Stimulated activated CD8-positive, alpha-beta memory T cell treated with anti-CD3 and anti-CD28 coated beads, Interleukin-12 subunit alpha, Interleukin-12 subunit beta, amount 100 ng/mL, for 1 hour (primary cell): Measurements from ENCODE around the gene UGT3A1.

Experiments used
- DNase-seq: peaks from one replicate; pipeline ENCODE4 v3.0.0-alpha.2; 2020; ENCODE audit warnings: low read depth

UGT3A1 gene

GRCh38 chr5:35904443-35905132 lies 86.6 kb downstream of the UGT3A1 start:
- no peak for DNase-seq

DNA sequence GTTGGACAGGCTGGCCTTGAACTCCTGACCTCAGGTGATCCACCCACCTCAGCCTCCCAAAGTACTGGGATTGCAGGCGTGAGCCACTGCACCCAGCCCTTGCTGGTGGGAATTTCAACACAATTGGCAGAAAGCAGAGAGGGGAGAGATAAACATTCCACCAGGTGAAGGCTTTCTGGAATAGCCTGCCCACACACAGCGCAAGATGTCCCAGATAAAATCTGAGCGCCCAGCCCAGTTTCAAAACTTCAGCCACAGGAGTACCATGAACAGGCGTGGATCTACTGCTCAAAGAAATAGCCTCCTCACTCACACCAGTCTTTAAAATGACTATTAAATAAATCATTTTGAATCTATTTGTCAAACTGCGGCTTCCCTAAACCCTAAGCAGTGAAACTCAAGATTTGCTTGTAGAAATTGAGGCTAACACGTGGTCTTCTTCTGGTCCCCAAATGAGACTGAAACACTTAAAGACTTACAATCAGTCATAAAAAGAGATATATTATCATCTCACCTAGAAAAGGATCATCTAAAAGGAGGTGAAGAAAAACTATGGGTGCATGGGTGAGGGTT lies 87.5 kb downstream of the UGT3A1 start:
- DNase-seq: no peak

DNA sequence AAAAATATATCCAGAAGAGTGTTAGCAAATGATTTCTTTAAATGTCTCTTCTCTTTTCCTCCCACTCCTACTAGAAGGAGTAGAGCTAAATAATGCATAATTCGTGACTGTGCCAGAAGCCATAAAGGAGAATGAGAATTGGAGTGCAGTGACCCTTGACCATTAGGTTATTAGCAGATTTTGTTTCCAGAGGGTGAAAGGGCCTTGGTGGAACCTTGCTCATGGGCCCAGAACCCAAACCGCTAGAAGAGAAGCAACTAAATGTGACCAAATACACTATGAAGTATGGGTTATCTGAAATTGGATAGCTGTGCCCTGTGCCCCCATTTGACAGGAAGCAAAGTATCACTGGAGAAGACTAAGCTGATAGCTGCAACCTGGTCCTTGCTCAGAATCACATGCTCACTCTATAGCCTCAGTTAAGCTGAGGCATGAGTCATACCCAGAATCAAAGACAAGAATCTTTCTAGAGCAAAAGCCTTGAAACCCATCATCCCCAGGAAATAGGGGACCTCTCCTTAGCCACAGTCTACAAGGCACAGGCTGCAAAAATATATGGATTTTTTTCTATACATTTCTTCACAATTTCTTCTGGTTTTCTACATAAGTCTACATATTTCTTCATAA lies 89.0 kb downstream of the UGT3A1 start:
- no peak for DNase-seq
